ENCODE data around the gene CSF1R.

The CSF1R gene

DNA sequence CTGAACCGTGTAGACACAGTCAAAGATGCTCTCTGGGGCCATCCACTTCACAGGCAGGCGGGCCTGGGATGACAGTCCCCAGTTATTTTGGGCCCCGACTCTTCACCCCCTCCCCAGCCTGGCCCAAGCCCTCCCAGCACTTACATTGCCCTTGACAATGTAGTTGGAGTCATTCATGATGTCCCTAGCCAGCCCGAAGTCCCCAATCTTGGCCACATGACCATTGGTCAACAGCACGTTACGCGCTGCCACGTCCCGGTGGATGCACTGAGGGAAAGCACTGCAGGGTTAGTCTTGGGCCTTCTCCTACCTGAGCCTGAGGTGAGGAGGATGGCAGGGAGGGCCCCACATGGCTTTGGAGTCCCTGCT, 30.3 kb downstream of the CSF1R start:
- H3K79me2 ChIP-seq (ENCODE audit: insufficient read depth, low read length): no peaks in the 10 kb centered on the region
- TF ChIP-seq, protein P1, sequence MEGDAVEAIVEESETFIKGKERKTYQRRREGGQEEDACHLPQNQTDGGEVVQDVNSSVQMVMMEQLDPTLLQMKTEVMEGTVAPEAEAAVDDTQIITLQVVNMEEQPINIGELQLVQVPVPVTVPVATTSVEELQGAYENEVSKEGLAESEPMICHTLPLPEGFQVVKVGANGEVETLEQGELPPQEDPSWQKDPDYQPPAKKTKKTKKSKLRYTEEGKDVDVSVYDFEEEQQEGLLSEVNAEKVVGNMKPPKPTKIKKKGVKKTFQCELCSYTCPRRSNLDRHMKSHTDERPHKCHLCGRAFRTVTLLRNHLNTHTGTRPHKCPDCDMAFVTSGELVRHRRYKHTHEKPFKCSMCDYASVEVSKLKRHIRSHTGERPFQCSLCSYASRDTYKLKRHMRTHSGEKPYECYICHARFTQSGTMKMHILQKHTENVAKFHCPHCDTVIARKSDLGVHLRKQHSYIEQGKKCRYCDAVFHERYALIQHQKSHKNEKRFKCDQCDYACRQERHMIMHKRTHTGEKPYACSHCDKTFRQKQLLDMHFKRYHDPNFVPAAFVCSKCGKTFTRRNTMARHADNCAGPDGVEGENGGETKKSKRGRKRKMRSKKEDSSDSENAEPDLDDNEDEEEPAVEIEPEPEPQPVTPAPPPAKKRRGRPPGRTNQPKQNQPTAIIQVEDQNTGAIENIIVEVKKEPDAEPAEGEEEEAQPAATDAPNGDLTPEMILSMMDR (IDR thresholded peaks at IDR 0.05; ENCODE audit: low read length): no peak
- no peak for TF ChIP-seq EZH2 (IDR thresholded peaks at IDR 0.05; ENCODE audit: borderline replicate concordance, low read length)
- no peaks in the 10 kb centered on the region for H3K27me3 ChIP-seq (ENCODE audit: insufficient read depth, low read length)
- no peaks in the 10 kb centered on the region for H3K9me2 ChIP-seq (ENCODE audit: low read depth, low read length)
- H3K4me1 ChIP-seq (ENCODE audit: insufficient read depth, low read length, severe bottlenecking): no peaks in the 10 kb centered on the region
- H2AFZ ChIP-seq (ENCODE audit: low read length): no peak overlapping the region
- no peak overlapping the region for H3K4me2 ChIP-seq (ENCODE audit: low read length)
- H4K20me1 ChIP-seq (ENCODE audit: insufficient read depth, low read length): no peaks in the 10 kb centered on the region
- H3K9ac ChIP-seq (ENCODE audit: low read length): no peak overlapping the region
- no peak overlapping the region for H3K4me3 ChIP-seq (ENCODE audit: low read depth, low read length, poor library complexity, severe bottlenecking)
- H3K27ac ChIP-seq (ENCODE audit: low read depth, low read length, poor library complexity, severe bottlenecking): no peak overlapping the region
- H3K36me3 ChIP-seq (ENCODE audit: insufficient read depth, low read length): peaks cover 44% of the 10 kb centered on the region
- no peaks in the 10 kb centered on the region for H3K9me3 ChIP-seq (ENCODE audit: low read length)
- H3F3A ChIP-seq (ENCODE audit: insufficient read depth, low read length): no peaks in the 10 kb centered on the region

DNA sequence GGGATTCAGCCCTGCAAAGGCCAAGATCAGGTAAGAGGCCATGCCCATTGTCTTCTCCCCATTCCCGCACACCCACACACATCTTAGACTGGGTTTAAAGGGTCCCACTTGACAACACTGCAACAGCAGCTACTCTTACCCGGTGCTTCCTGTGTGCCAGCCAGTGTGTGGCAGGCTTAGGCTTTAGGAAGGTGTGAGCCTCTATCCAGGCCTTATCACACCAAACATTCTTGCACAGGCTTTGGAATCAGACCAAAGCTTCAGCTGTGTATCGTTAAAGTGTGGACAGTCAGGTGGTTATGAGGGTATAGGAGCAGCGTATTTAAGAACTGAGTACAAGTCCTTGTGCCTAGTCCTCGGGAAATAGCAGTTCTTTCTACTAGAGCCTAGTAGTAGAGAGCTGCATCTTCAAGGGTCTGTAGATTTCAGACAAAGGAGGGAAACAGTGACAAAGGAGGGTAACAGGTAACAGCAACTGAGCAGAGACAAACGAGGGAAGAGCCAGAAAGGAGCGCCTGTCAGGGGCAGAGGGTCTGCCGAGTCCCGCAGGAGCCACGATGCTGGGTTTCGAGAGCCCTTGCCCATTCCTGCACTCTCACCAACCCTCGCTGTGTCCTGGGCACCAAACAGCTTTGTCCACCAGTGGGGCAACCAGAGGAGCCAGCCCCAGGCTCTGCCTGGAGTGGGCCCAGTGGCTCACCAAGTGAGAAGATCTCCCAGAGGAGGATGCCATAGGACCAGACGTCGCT, 30.9 kb downstream of the CSF1R start:
- no peaks in the 10 kb centered on the region for H3K9me3 ChIP-seq (ENCODE audit: low read length)
- no peaks in the 10 kb centered on the region for H3K9me2 ChIP-seq (ENCODE audit: low read depth, low read length)
- H2AFZ ChIP-seq (ENCODE audit: low read length): no peak overlapping the region
- no peaks in the 10 kb centered on the region for H3K79me2 ChIP-seq (ENCODE audit: insufficient read depth, low read length)
- no peak overlapping the region for H3K4me2 ChIP-seq (ENCODE audit: low read length)
- no peak overlapping the region for H3K4me3 ChIP-seq (ENCODE audit: low read depth, low read length, poor library complexity, severe bottlenecking)
- H3K36me3 ChIP-seq (ENCODE audit: insufficient read depth, low read length): peaks cover 50% of the 10 kb centered on the region
- TF ChIP-seq EZH2 (IDR thresholded peaks at IDR 0.05; ENCODE audit: borderline replicate concordance, low read length): no peak
- TF ChIP-seq, protein P1 (IDR thresholded peaks at IDR 0.05; ENCODE audit: low read length): no peak
- no peaks in the 10 kb centered on the region for H3F3A ChIP-seq (ENCODE audit: insufficient read depth, low read length)
- no peaks in the 10 kb centered on the region for H3K4me1 ChIP-seq (ENCODE audit: insufficient read depth, low read length, severe bottlenecking)
- H3K27ac ChIP-seq (ENCODE audit: low read depth, low read length, poor library complexity, severe bottlenecking): no peak overlapping the region
- H3K9ac ChIP-seq (ENCODE audit: low read length): no peak overlapping the region
- no peaks in the 10 kb centered on the region for H4K20me1 ChIP-seq (ENCODE audit: insufficient read depth, low read length)
- H3K27me3 ChIP-seq (ENCODE audit: insufficient read depth, low read length): no peaks in the 10 kb centered on the region

DNA sequence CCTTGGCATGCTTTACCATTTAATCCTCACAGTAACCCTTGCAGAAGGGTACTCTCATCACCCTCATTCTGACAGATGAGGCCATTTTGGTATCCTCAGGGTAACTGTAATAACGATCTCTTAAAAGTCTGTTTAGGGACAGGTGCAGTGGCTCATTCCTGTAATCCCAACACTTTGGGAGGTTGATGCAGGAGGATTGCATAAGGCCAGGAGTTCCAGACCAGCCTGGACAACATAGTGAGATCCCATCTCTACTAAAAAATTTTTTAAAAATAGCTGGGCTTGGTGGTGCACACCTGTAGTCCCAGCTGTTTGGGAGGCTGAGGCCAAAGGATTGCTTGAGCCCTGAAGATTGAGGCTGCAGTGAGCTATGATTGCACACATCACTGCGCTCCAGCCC, 31.8 kb downstream of the CSF1R start:
- Histone ChIP-seq H3F3A (ENCODE audit: insufficient read depth, low read length) (no peaks in the 10 kb centered on the region), H3K9me3 (ENCODE audit: low read length) (no peaks in the 10 kb centered on the region), H3K27me3 (ENCODE audit: insufficient read depth, low read length) (no peaks in the 10 kb centered on the region), H2AFZ (ENCODE audit: low read length) (no peak overlapping the region), H4K20me1 (ENCODE audit: insufficient read depth, low read length) (no peaks in the 10 kb centered on the region), H3K4me1 (ENCODE audit: insufficient read depth, low read length, severe bottlenecking) (no peaks in the 10 kb centered on the region), H3K4me3 (ENCODE audit: low read depth, low read length, poor library complexity, severe bottlenecking) (no peak overlapping the region), H3K36me3 (ENCODE audit: insufficient read depth, low read length) (peaks cover 59% of the 10 kb centered on the region), H3K4me2 (ENCODE audit: low read length) (no peak overlapping the region), H3K9ac (ENCODE audit: low read length) (no peak overlapping the region), H3K9me2 (ENCODE audit: low read depth, low read length) (no peaks in the 10 kb centered on the region), H3K79me2 (ENCODE audit: insufficient read depth, low read length) (no peaks in the 10 kb centered on the region), H3K27ac (ENCODE audit: low read depth, low read length, poor library complexity, severe bottlenecking) (no peak overlapping the region)
- TF ChIP-seq EZH2 (IDR thresholded peaks at IDR 0.05; ENCODE audit: borderline replicate concordance, low read length): no peak
- TF ChIP-seq, protein P1 (IDR thresholded peaks at IDR 0.05; ENCODE audit: low read length): no peak
